Measurements from ENCODE around the gene NDUFAB1.
"Not testable (repeated sequence)": the region's sequence is repeated elsewhere in the genome, so short reads cannot be mapped to it uniquely, and the experiment has no call there.

Gene NDUFAB1

DNA sequence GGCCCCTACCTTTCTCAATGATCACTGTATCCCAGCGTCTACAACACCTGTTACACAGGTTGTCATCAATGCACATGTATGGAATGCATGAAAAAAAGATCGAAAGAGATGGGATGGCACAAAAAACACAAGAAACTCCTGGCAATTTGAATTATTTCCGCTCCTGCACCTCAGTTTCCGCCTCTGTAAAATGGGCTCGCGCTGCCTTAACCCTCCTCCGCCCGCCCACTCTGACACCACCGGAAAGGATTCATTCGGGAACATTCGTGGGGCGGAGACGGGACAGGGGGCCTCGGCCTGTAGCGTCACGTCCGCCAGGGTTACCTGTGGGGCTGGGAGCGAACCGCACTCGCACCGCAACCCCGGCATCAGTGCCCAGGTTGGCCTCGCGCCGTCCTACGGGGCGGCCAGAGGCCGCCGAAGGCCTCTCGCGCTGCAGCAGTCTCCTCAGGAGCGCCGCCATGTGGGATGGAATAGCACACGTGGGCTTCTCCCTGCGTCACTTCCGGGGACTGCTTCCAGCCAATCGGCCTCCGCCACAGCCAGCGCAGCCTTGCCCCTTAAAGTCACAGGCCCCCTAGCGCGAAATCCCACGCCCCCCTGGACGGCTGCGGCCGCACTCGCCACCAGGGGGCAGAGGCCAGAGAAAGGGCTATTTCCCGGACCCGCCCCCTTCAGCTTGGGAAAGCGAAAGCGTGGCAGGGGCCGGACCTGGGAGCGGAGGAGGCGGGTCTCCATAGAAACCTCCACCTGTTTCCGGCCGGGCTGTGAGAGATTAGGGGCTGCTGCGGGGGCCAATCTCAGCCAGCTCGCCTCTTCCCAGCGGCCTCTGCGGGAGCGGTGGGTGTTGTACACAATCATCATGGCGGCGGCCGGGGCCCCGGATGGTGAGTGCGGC, 39.0 kb downstream of the NDUFAB1 start, which contains the start of the genes EARS2 and UBFD1:
Gene EARS2 (minus strand): TSS at position 470 of the 898 bp plus-strand sequence. CDS start 7 bp downstream, at position 463.
Gene UBFD1 (plus strand): TSS at position 847 of the 898 bp plus-strand sequence. CDS start 16 bp downstream, at position 863.
- peak; percentile 95 for DNase-seq (ENCODE audit: low read depth, low spot score)

DNA sequence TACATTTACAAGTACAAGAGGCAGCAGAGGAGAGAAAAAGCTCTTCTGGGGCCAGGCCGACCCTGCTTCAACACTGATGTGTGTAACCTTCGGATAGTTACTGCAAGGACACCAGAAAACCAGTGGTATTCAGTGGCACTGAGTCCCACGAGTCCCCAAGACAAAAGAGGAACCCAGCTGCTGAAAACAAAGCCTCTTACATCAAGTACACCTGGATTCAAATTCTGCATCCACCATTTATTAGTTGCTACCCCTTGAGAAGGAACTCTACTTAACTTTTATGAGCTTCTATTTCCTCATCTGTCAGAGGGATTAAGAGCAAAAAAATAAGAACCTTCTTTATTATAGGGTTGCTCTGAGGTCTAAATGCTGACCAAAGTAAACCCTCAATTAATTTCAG, 41.6 kb downstream of the NDUFAB1 start:
- no peak for DNase-seq (ENCODE audit: low read depth, low spot score)

DNA sequence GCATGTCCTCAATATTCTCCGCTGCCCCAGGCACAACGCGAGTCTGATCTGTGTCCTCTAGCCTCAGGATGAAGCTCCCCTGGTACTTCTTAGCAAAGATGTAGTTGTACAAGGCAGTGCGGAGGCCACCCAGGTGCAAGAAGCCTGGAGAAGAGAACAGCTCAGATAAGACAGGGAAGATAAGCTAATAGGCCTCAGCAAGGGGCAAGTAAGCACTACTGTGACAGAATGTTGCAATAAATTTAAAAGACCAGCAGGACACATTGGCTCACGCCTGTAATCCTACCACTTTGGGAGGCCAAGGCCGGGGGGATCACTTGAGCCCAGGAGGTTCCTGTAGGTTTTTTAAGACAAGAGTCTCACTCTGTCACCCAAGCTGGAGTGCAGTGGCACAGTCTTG, 44.0 kb downstream of the NDUFAB1 start:
- DNase-seq (ENCODE audit: low read depth, low spot score): no peak

DNA sequence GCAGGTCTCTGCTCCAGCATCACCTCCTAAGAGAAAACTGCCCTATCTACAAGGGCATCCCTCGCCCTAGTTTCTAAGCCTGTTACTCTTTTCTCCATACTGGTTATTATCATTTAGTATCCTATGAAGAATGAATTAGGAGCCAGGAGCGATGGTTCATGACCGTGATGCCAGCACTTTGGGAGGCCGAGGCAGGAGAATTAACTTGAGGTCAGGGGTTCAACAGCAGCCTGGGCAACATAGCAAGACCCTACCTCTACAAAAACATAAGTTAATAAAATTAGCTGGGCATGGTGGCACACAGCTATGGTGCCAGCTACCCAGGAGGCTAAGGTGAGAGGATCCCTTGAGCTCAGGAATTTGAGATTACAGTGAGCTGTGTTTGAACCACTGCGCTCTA, 46.2 kb downstream of the NDUFAB1 start:
- no peak for DNase-seq (ENCODE audit: low read depth, low spot score)

DNA sequence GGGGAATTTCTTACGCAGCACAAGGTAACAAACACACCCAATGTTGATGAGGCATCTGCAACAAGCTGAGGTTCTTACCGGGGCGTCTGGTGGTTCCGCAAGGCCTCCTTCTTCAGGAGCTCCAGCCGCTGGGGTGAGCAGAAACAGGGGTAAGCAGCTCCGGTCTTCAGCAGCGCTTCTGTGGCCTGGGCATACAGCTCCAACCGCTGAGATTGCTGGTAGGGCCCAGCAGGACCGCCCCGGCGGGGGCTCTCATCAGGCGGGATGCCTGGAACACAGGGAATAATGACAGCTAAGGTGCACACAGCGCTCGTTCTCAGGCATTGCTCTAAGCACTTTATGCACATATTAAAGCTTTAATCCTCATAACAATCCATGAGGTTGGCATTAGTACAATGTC, 51.7 kb downstream of the NDUFAB1 start:
- DNase-seq (ENCODE audit: low read depth, low spot score): no peak

DNA sequence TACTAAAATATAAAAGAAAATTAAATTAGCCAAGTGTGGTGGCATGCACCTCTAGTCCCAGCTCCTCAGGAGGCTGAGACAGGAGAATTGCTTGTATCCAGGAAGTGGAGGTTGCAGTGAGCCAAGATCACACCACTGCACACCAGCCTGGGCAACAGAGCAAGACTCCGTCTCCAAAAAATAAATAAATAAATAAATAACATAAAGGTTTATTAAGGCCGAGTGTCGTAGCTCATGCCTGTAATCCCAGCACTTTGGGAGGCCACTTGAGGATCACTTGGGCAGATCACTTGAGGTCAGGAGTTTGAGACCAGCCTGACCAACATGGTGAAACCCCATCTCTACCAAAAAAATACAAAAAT, 55.3 kb downstream of the NDUFAB1 start:
- not testable (repeated sequence) for DNase-seq (ENCODE audit: low read depth, low spot score)

DNA sequence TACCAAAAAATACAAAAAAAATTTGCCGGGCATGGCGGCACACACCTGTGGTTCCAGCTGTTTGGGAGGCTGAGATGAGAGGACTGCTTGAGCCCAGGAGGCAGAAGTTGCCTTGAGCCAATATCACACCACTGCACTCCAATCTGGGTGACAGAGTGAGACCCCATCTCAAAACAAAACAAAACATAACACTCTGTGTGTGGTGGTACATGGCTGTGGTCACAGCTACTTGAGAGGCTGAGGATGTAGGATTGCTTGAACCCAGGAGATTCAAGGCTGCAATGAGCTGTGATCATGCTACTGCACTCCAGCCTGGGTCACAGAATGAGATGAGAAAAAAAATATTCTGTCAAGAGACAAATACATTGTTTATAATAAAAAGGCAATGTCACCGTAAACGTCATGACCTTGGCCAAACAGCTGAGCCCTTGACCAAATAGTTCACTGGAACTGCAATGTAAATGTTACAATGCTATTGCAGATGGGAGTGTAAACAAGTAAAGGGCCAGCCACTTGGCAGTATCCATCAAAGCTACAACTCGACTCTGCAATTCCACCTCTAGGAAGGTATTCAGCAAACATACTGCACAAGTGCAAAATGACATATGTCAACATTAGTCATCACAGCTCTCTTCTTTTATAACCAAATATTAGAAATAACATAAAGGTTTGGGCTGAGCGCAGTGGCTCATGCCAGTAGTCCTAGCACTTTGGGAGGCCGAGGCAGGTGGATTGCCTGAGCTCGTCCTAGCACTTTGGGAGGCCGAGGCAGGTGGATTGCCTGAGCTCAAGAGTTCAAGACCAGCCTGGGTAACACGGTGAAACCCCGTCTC, 55.9 kb downstream of the NDUFAB1 start:
- no peak for DNase-seq (ENCODE audit: low read depth, low spot score)

DNA sequence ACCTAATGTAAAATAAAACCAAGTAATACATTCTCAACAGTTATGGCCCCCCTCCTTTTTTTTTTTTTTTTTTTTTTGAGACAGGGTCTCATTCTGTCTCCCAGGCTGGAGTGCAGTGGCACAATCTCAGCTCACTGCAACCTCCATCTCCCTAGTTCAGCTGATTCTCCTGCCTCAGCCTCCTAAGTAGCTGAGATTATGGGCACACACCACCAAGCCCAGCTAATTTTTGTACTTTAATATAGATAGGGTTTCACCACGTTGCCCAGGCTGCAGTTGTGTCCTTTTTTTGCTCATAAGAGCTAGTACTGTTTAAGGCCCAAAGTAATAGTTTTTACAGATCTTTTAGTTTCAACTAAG, 57.2 kb downstream of the NDUFAB1 start:
- no peak for DNase-seq (ENCODE audit: low read depth, low spot score)

DNA sequence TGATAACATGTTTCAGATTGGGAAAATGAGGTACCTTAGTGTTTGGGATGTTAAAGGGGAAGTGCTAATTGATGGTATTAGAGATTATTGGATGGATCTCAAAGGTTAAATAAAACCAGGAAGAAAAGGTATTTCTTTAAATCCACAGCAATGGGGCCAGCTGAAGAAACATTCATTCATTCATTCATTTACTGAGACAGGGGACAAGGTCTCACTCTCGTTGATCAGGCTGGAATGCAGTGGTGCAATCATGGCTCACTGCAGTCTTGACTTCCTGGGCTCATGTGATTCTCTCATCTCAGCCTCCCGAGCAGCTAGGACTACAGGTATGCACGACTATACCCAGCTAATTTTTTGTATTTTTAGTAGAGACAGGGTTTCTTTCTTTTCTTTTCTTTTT, 58.7 kb downstream of the NDUFAB1 start:
- no peak for DNase-seq (ENCODE audit: low read depth, low spot score)

DNA sequence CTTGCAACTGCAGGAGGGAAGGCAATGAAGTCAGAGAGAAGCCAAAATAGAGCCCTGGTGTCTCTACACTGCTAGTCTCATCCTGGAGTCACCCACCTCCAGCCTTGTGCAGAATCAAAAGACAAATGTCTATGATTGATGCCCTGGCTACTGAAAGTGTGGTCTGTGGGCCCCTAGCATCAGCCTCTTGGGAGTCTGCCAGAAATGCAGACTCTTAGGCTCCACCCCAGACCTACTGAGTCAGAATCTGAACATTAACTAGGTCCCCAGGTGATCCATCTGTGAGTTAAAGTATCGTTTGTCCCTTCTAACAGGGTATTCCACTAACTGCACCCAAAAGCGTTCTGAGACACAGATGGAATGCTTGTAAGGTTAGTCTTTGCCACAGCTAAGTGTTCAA, 60.2 kb downstream of the NDUFAB1 start:
- DNase-seq (ENCODE audit: low read depth, low spot score): no peak

DNA sequence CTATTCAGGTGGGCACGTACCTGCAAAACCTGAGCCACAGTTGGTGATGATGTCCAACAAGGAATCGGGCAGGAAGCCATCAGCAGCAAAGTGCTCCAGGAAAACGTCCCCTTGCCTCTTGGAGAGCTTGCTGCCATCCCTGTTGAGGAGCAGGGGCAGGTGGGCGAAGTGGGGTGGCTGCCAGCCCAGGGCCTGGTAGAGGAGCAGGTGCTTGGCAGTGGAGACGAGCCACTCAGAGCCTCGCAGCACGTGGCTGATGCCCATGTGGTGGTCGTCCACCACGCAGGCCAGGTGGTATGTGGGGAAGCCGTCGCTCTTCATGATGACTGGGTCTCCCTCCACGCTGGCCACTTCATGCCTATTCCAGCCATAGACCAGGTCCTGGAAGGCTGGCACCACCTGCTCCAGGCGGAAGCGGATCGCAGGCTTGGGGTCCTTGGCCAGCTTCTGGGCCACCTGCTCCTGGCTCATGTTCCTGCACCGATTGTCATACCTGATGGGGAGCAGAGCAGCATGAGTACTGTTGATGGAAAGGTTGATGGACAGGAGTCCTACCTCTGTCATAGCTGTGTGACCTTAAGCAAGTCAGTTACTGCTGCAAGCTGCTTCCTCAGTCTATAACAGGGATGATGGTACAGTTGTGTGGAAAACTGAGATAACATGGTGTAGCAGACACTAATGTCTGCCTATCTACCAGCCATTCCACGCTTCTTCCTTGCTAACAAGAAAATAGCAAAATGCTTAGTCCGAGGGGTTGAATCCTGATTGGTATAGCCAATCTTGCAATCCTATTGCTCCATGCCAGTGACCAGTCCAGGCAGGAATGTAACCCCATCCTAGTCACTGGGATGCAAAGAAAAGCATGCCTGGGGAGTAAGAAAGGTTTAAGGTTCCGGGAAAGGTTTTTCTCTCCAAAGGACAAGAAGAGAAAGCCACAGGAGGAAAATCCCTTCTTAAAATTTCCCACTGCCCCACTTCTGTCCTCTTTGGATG, 61.0 kb downstream of the NDUFAB1 start:
- DNase-seq (ENCODE audit: low read depth, low spot score): no peak

DNA sequence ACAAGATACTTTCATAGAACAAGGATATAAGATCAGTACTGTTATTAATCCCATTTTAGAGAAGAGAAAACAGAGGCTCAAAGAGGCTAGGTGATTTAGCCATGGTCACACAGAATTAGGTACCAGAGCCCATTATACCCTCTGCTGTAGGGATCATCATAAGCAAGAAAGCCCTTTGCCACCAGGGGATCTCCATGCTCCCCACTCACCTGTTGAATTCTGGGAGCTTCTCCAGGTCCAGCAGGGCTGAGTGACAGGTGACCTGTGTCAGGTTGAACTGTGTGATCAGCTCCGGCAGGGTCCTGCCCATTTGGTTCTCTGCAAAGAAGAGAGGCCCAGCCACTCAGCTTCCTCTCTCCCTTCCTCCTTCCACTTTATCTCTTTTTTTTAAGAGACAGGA, 63.7 kb downstream of the NDUFAB1 start:
- no peak for DNase-seq (ENCODE audit: low read depth, low spot score)

Measured in activated CD4-positive, CD25-positive, alpha-beta regulatory T cell treated with anti-CD3 and anti-CD28 coated beads, Interleukin-2, amount 50 U/mL, for 16 hours (primary cell).